Umbilical cord (tissue), 2 donors: ENCODE data around the gene MANF. TPM values are rescaled to one million over a fixed set of nuclear protein-coding genes. Genes with fewer than 3 reads are reported as not detected.
"Not testable (repeated sequence)": the region's sequence is repeated elsewhere in the genome, so short reads cannot be mapped to it uniquely, and the experiment has no call there.

Experiments
- DNase-seq: peaks from one replicate; pipeline ENCODE4 v3.0.0-alpha.2; 2015; ENCODE audit warnings: low spot score
- total RNA-seq: library from RNA; depleted of rRNA; stranded (reverse); fragments of >200 nt; gene quantifications from one replicate; pipeline ENCODE4 v1.2.3, GENCODE V29; 2014; ENCODE audit warnings: low replicate concordance; ENCODE audit not compliant: insufficient read depth

Gene MANF
- total RNA-seq, result 64.5 TPM

- peak; percentile 99 for DNase-seq
These were observed at the start of gene MANF for GRCh38 chr3:51384726-51385473. Gene MANF, plus strand, starts transcription at chr3:51385291. Its CDS starts 52 bp downstream, at chr3:51385343.

GRCh38 chr3:51336261-51336660 is 48.8 kb upstream of the MANF start:
- DNase-seq, result no peak

- no peak for DNase-seq
These were observed 47.4 kb upstream of the MANF start for GRCh38 chr3:51337666-51338065.

GRCh38 chr3:51338632-51339031 is 46.5 kb upstream of the MANF start:
- DNase-seq, result no peak

GRCh38 chr3:51340013-51340829 is 44.9 kb upstream of the MANF start:
- peak; percentile 70 for DNase-seq

- no peak for DNase-seq
These were observed 44.0 kb upstream of the MANF start for GRCh38 chr3:51340989-51341636.

GRCh38 chr3:51343918-51344687 is 41.0 kb upstream of the MANF start:
- DNase-seq, result no peak

- no peak for DNase-seq
These were observed 34.3 kb upstream of the MANF start for GRCh38 chr3:51350751-51351150.

GRCh38 chr3:51353131-51353530 is 32.0 kb upstream of the MANF start:
- no peak for DNase-seq

GRCh38 chr3:51353691-51354090 is 31.4 kb upstream of the MANF start:
- no peak for DNase-seq

- no peak for DNase-seq
These were observed 30.9 kb upstream of the MANF start for GRCh38 chr3:51354172-51354571.

GRCh38 chr3:51354731-51355615 is 30.1 kb upstream of the MANF start:
- no peak for DNase-seq

GRCh38 chr3:51355891-51356578 is 29.1 kb upstream of the MANF start:
- DNase-seq, result no peak

- no peak for DNase-seq
These were observed 27.2 kb upstream of the MANF start for GRCh38 chr3:51357856-51358255.

GRCh38 chr3:51358981-51359380 is 26.1 kb upstream of the MANF start:
- DNase-seq, result no peak

GRCh38 chr3:51360806-51361205 is 24.3 kb upstream of the MANF start:
- DNase-seq, result no peak

GRCh38 chr3:51361746-51362145 is 23.3 kb upstream of the MANF start:
- DNase-seq, result no peak

GRCh38 chr3:51362476-51362875 is 22.6 kb upstream of the MANF start:
- no peak for DNase-seq

- DNase-seq, result not testable (repeated sequence)
These were observed 16.8 kb upstream of the MANF start for GRCh38 chr3:51368276-51368675.
